Caki2 (cell line): ENCODE measurements around the gene MRFAP1L1. TPM values are rescaled to one million over a fixed set of nuclear protein-coding genes. Genes with fewer than 3 reads are reported as not detected.
"Not testable (repeated sequence)": the region's sequence is repeated elsewhere in the genome, so short reads cannot be mapped to it uniquely, and the experiment has no call there.

ENCODE experiments used
- DNase-seq: peaks from one replicate; pipeline ENCODE4 v3.0.0-alpha.2; 2015; ENCODE audit warnings: low read depth
- in situ Hi-C: cut with HindIII; loops from 2 replicates; pipeline ENCODE4 v1.10.0; 2016; ENCODE audit warnings: low sequenced_read_pairs, low pct_unique_long_range_greater_than_20kb, mixed read lengths
- total RNA-seq: library from RNA; depleted of rRNA; stranded (reverse); fragments of >200 nt; shearing (Covaris generic); gene quantifications from 2 replicates; pipeline ENCODE4 v1.2.3, GENCODE V29; 2014; ENCODE audit warnings: low replicate concordance; rRNA removed

The MRFAP1L1 gene
- 43.6 and 58.4 TPM in 2 replicates for total RNA-seq

DNA sequence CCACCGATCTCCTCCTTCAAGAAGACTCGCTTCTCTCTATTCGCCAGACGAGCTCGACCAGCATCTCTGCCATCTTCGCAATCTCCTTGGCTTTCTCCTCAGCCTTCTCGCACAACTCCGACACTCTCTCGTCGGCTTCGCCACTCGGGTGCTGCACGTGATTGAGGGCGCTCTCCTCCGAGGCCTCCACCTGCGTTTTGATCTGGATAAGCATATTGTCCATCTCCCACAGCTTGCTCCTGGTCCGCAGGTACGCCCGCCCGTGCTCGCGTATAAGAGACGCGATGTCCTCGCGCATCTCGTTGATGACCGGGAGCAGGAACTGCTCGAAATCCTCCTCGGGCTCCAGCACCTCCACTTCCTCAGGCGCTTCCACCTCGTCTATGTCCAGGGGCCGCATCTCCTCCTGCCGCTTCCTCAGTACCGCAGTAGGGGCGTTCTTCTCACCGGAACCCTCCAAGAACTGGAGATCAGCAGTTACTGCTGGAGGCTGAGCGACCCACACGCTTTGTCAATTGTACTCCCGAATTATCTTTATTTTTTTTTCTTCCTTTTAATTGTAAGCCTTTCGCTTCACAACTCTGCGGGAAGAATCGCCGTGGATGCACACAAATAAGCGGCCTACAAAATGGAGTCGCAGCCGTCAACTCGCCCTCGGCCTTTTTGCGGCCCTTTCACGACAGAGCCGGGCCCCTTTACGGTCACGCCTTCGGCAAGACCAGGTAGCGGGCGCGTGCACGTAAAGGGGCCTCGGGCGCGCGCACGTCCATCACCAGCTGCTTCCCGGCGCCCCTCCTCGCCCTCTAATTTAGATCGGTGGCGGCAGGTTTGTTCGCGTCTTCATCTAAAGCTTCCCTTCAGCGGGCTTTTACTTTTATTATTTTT, at the start of gene MRFAP1L1:
MRFAP1L1 (minus strand) TSS at position 636 of the 885 bp plus-strand sequence; CDS start at position 400, 236 bp downstream.
- in situ Hi-C loops, result no loop called here
- DNase-seq, result peak; percentile 92

DNA sequence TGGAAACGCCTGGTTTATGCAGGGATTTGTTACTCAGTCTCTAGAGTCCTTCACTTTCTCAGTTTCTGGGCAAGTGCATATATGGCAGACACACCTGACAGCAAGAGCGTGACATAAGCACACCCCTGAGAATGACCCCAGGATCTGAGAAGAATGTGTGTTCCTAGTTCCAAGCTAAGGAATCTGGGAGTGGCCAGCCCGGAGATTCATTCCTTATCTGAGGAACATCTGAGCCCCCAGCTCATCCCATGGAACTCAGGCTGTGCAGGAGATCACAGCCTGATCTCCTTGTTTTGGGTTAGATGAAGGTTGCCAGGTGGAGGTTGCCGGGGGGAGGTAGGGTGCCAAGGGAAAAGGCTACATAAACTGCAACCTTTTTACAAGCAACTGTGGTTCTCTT, 49.1 kb upstream of the MRFAP1L1 start:
- in situ Hi-C loops, result no loop called here
- DNase-seq, result no peak

DNA sequence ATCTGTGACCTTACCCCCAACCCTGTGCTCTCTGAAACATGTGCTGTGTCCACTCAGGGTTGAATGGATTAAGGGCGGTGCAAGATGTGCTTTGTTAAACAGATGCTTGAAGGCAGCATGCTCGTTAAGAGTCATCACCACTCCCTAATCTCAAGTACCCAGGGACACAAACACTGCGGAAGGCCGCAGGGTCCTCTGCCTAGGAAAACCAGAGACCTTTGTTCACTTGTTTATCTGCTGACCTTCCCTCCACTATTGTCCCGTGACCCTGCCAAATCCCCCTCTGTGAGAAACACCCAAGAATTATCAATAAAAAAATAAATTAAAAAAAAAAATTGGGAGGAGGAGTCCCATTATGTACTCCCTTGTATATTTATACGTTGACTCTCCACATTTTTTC, 46.7 kb upstream of the MRFAP1L1 start:
- DNase-seq, in situ Hi-C loops: not testable (repeated sequence)

DNA sequence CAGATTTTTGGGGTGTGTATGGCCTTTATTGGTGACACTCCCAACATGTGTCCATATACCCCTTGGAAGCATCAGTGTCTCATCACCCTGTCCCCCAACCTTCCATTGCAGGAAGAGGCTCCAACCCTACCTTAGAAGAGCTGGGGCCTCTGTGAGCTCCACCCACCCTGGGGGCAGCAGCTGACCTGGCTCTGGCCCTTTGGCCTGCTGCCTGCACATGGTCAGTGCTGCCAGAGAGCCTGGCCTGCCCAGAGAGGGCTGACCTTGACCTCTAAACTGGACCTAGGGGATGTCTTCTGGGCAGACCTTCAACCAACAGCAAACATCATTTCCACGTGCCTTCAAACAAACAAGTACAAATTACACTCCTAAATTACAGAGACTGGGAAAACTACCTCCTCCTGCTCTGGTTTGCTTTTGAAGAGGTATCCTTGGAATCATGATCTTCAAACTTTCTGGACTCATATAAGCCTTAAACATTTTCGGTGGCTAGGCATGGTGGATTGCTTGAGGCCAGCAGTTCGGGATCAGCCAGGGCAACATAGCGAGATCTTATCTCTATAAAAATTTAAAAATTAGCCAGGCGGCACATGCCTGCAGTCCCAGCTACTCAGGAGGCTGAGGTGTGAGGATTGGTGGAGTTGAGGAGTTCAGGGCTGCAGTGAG, 45.6 kb upstream of the MRFAP1L1 start:
- in situ Hi-C loops, result no loop called here
- DNase-seq, result no peak

DNA sequence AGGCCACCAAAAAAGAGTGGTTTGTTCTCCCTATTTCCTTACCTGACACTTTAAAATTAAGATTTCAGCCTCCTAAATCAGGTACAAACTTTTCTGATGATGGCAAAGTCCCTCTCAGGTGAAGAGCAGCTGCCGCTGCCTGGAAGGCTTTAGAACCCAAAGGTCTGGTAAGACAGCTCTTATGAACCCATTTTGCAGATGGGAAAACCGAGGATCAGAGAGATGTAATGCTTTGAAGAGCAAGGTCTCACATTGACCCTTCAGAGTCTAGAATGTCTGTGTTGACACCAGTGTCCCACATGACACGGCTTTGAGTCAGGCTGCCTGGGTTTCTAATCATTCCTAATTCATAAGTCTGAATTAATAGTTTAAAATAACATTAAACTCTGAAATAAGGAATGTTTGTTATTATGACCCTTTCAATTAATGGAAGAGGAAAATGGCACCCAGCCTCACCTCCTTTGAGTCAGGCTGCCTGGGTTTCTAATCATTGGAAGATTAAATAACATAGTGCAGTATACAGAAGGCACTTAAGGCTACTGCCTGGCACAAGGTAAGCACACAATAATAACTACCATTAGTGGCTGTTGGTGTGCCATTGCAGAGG, 44.9 kb upstream of the MRFAP1L1 start:
- no peak for DNase-seq
- in situ Hi-C loops, result no loop called here

DNA sequence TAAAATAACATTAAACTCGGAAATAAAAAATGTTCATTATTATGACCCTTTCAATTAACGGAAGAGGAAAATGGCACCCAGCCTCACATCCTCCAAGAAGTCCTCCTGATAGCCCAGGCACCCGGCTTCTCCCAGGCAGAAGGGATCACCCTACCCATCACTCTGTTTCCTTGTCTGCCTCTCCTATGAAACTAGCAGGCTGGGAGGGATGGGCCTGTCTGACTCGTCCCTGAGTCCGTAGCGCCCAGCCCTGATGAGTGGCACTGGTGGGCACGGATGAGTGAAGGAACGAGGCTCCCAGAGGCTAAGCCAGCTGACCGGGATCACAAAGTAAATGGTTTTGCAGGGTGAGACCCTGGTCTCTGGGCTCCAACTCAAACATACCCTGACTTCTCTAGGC, 44.2 kb upstream of the MRFAP1L1 start:
- no peak for DNase-seq
- in situ Hi-C loops, result no loop called here

DNA sequence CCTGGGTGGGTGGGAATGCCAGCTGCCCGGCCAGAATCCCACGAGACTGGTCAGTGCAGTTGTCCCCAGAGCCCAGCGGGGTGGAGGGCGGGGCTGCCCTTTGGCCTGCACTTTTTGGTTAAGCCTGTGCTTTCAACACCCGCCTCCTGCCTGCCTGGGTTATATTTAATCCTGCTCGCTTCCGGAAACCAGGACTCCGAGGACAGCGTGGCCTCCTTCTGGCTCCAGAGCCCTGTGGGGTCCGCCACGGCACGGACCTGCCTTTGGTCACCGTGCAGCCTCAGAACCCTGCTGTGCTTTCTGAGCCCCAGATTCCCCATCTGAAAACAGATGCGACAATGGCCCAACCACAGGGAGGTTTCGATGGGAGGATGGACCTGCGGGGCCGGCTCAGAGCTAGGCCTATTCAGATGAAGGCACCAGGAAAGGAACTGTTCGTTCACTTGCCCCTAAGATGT, 43.5 kb upstream of the MRFAP1L1 start:
- in situ Hi-C loops, result no loop called here
- DNase-seq, result no peak

DNA sequence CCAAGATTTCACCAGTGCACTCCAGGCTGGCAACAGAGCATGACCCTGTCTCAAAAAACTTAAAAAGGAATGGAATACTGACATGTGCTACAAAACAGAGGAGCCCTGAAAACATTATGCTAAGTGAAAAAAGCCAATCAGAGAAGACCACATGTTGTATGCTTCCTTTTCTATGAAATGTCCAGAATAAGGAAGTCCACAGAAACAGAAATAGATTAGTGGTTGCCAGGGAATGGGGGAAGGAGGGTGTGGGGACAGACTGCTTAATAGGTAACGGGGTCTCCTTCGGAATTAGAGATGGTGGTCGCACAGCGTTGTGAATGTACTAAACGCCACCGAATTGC, 42.8 kb upstream of the MRFAP1L1 start:
- no peak for DNase-seq
- in situ Hi-C loops, result no loop called here

DNA sequence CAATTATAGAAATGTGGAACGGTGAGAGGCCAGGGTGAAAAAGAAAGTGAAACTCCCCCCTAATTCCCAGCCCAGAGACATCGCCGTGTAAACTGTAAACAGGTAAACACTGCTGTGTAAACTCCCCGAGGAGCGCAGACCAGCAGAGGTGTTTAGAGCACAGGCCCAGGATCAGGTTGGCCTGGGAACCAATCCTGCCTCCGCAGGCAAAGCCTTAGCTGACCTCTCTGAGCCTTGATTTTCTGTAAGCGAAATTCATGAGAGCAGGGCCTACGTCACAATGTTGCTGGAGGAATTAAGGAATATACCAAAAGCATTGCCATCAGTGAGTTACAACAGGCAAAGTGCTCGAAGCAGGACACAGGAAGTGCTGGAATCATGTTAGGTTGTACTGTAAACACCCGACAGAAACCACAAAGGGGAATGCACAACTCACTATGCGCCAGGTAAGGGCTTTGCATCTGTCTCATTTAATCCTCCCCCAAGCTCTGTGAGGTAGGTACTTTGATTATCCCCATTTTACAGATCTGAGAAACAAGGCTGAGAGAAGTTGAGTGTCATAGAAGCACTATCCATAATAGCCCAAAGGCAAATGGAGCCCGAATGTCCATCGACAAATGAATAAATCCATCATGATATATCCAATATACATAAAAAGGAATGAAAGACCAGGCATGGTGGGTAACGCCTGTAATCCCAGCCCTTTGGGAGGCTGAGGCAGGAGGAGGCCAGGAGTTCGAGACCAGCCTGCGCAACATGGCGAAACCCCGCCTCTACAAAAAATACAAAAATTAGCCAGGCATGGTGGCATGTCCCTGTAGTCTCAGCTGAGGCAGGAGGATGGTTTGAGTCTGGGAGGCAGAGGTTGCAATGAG, 42.2 kb upstream of the MRFAP1L1 start:
- in situ Hi-C loops, result no loop called here
- DNase-seq, result no peak

DNA sequence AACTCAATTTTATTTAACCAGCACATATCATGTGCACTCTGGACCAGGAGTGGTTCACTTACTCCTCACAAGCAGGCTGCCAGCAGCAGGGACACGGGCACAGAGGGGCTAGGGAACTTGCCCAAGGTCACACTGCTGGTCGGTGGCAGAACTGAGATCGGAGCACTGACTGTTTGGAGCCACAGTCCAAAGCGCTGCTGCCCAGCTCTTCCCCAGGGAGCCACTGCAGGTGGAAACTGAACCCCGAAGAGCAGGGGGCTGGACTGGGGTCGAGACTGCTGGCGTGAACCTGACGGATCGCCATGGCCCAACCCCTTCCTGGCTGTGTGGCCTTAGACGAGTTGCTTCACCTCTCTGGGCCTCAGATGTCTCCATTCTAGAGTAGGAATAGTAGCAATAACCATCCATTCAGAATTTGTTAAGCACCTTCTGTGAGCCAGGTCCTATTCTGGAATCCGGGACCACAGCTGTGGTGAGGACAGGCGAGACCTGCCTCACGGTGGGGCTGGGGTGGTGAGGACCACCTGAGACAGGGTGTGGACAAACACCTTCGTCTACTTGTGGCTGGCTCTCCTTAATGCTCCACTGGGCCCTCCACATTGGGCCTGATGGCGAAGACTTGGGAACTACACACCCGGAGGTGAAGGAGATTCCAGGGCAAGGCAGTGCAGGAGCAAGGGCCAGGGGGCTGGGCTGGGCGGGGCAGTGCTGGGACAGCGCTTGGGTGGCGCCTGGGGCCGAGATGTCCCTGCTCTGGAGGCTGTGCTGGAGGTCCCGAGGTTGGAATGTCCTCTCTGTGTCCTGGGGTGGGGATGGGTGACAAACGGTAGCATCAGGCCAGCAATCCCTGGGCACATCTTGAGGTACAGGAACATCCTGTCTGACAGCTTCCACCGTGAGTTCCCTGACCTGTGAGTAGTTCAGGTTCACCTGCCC, 40.9 kb upstream of the MRFAP1L1 start:
- in situ Hi-C loops, result no loop called here
- DNase-seq, result no peak

DNA sequence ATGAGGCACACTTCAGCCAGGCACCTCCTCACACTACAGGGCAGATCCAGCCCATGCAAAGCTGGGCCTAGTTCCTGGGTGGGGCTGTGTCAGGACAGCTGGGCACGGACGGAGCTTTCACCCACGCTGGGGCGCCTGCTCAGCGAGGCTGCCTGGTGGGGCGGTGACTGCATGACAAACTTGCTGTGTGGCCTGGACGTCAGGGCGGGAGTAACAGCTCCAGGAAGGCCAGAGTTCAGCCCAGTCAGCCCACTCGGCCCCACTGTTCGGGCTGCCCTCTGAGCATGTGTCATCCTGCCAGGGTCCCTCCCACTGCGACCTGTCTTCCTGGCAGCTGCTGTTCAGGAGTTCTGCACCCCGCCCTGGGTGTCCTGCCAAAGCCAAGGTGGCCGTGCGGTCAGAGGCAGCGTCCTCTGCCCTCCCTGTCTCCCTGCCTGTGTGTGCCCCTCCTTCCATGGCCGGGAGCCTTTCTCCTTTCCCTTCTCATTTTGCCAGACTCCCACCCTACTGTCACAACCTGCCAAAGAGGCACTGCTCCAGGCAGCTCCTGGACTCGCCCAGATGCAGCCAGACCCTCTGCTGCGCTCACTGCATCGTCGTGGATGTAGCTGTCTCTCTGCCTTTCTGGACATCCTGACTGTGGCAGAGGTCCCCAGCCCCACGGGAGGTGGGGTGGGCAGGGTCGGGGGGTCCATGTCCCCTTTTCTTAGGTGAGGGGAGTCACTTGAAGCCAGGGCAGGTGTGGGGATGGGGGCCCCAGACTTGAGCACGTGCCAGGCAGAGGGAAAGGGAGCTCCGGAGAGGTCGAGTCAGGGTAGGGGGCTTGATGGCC, 39.9 kb upstream of the MRFAP1L1 start:
- in situ Hi-C loops, result no loop called here

DNA sequence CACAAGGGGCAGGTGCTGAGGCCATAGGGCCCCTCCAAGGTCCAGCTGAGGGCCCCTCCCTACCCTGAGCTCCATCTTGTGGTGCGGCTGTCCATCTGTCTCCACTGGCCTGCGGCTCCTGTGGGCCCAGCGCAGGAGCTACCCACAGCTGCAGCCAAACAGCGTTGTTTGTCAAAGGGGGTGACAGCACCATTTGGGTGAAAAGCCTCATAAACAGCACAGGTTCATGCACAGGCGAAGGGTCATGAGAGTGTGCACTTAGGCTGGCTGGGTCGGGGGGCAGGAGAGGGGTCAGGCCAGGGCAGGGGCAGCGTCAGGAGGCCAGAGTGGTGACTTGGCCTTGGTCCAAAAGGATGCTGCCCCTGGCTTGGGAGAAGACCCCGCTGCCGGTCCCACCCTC, 38.6 kb upstream of the MRFAP1L1 start:
- in situ Hi-C loops, result no loop called here
- DNase-seq, result no peak

More for the DNA sequence above, 39.9 kb upstream of the MRFAP1L1 start:
- peak; percentile 89 for DNase-seq

DNA sequence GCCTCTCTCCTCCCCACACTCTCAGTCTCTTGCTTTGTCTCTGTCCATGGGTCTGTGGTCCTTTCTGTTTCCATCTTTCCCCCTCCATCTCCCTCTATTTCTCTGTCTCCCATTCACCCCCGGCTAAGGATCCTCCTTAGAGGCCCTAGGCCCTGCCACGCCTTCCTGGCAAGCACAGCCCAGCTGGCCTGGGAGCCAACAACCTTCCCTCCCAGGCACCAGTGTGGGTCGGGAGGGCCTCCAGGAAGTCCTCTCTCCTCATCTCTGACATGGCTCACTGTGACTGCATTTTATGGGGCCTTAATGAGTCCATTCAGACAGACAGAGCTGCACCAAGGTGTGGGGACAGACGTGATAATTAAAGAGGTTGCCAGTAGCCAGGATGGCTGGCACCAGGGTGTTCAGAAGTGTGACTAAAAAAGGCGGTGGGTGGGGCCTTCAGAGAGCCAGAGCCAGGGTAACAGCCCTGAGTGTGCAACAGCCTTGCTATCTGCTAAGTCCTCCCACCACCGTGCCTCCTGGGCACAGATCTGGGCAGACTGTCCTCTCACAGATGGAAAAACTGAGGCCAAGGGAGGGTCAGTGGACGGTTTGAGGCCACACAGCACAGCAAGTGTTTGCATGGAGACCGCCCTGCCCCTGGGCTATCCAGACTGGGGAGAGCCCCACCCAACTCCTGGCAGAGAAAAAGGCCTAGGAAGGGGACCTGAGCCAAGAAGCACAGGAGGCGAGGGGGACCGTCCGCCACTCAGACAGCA, 37.8 kb upstream of the MRFAP1L1 start:
- in situ Hi-C loops, result no loop called here
- DNase-seq, result peak; percentile 81

DNA sequence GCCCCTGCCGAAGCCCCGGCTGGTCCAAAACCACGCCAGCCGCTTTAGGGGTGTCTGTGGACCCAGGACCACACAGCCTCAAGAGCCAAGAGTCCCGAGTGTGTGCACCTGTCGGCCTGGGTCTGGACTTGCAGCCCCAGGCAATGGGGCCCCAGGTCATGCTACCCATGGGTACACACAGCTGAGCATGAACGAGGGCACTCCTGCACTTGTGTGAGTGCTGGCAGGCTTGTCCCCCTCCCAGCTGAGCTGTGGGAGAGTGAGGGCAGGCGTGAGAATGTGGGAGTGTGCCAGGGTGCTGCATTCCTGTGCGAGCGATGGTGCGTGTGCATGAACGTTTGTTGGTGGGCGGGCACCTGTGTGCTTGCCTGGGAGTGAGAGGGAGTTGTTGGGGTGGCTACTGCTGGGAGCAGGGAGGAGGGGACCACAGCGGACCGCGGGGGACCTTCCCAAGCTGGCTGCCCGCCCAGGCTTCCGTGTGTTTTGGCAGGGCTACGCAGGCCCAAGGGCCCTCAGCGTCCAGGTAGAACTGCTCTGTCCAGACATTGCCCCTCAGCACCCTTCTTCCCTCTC, 37.1 kb upstream of the MRFAP1L1 start:
- peak; percentile 86 for DNase-seq
- in situ Hi-C loops, result no loop called here

DNA sequence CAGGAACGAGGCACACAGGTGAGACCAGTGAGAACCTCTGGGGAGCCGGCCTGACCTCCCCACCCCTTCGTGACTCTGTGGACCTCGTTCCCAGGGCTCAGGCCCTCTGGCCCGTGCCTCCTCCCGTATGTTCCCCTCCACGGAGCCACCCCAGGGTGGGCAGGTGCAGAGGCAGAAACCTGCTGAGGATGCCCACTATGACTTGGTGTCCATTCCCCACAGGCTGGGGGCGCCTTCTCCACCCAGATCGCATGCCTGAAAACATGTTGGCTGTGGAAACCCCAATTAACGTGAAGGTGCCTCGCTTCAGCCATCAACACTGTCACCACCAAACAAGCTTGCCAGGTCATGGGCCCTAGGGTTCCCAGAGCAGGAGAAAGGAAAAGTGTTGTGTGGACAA, 33.3 kb upstream of the MRFAP1L1 start:
- in situ Hi-C loops, result no loop called here
- DNase-seq, result no peak
